ENCODE results near the gene HOXB8.

The HOXB8 gene

GRCh38 chr17:48636177-48637018 lies 21.3 kb upstream of the HOXB8 start:
- H2AFZ ChIP-seq (ENCODE audit: low read depth, low read length): no peak overlapping the region
- peak overlapping the region in 1 of 2 experiments; percentile 11 for H3K14ac ChIP-seq (ENCODE audit: low read length in 2 of 2)
- no peaks in the 10 kb centered on the region for H3K79me1 ChIP-seq (replicated peaks; ENCODE audit: low read length, poor library complexity, severe bottlenecking)
- no peak overlapping the region for H3K27ac ChIP-seq (ENCODE audit: low read length, poor library complexity, severe bottlenecking)
- H3K9me3 ChIP-seq (ENCODE audit: control insufficient read depth, low read length): no peaks in the 10 kb centered on the region
- H3K4me3 ChIP-seq (ENCODE audit: insufficient read depth in 1 of 2, low read depth in 1 of 2, low read length in 2 of 2): no peak overlapping the region
- no peak overlapping the region for H2BK5ac ChIP-seq (ENCODE audit: low read depth, low read length, poor library complexity, severe bottlenecking)
- peak overlapping the region; percentile 31 for H2BK15ac ChIP-seq (ENCODE audit: low read depth, poor library complexity, severe bottlenecking)
- peak overlapping the region; percentile 29 to 50 for H3K18ac ChIP-seq (ENCODE audit: low read depth in 1 of 2, low read length in 2 of 2)
- no peak overlapping the region for H3K23ac ChIP-seq (ENCODE audit: low read length in 2 of 2)
- H3K4me2 ChIP-seq (ENCODE audit: low read length, poor library complexity, severe bottlenecking): peak overlapping the region; percentile 32
- no peak overlapping the region for H2AK5ac ChIP-seq (ENCODE audit: low read length, severe bottlenecking)
- peaks cover 6% of the 10 kb centered on the region for H3K4me1 ChIP-seq (ENCODE audit: control insufficient read depth, insufficient read depth, low read depth, low read length)
- no peaks in the 10 kb centered on the region for H3K36me3 ChIP-seq (ENCODE audit: control insufficient read depth in 1 of 2, insufficient read depth in 2 of 2, low read depth in 1 of 2, low read length in 2 of 2)
- peaks cover 99 to 100% of the 10 kb centered on the region in 2 experiments for H3K27me3 ChIP-seq (ENCODE audit: control insufficient read depth in 1 of 2, insufficient read depth in 1 of 2, low read length in 2 of 2)
- DNase-seq: peak; percentile 94
- H3K4ac ChIP-seq (ENCODE audit: low read depth in 1 of 2, low read length in 2 of 2): no peak overlapping the region
- no peak overlapping the region for H2BK12ac ChIP-seq (ENCODE audit: low read length in 2 of 2)
- peak overlapping the region; percentile 15 for H3K9ac ChIP-seq (ENCODE audit: low read length)
- no peak overlapping the region for H4K91ac ChIP-seq (ENCODE audit: low read length)
- H2BK120ac ChIP-seq (ENCODE audit: low read depth, low read length): no peak overlapping the region
- H4K8ac ChIP-seq (ENCODE audit: low read length): no peak overlapping the region
- 3% methylated on average over 34 of the region's 39 CpGs for WGBS

- Histone ChIP-seq H2BK15ac (ENCODE audit: low read depth, poor library complexity, severe bottlenecking) (no peak overlapping the region), H3K79me1 (replicated peaks; ENCODE audit: low read length, poor library complexity, severe bottlenecking) (no peaks in the 10 kb centered on the region), H2AK5ac (ENCODE audit: low read length, severe bottlenecking) (no peak overlapping the region), H2BK12ac (ENCODE audit: low read length in 2 of 2) (no peak overlapping the region), H2AFZ (ENCODE audit: low read depth, low read length) (no peak overlapping the region), H3K36me3 (ENCODE audit: control insufficient read depth in 1 of 2, insufficient read depth in 2 of 2, low read depth in 1 of 2, low read length in 2 of 2) (no peaks in the 10 kb centered on the region), H3K27ac (ENCODE audit: low read length, poor library complexity, severe bottlenecking) (no peak overlapping the region), H3K4me3 (ENCODE audit: insufficient read depth in 1 of 2, low read depth in 1 of 2, low read length in 2 of 2) (no peak overlapping the region), H4K8ac (ENCODE audit: low read length) (no peak overlapping the region), H3K9ac (ENCODE audit: low read length) (no peak overlapping the region), H3K4ac (ENCODE audit: low read depth in 1 of 2, low read length in 2 of 2) (no peak overlapping the region), H3K23ac (ENCODE audit: low read length in 2 of 2) (peak overlapping the region in 1 of 2 experiments; percentile 75), H3K4me2 (ENCODE audit: low read length, poor library complexity, severe bottlenecking) (no peak overlapping the region), H3K27me3 (ENCODE audit: control insufficient read depth in 1 of 2, insufficient read depth in 1 of 2, low read length in 2 of 2) (peaks cover 99 to 100% of the 10 kb centered on the region in 2 experiments), H2BK120ac (ENCODE audit: low read depth, low read length) (no peak overlapping the region), H4K91ac (ENCODE audit: low read length) (no peak overlapping the region), H3K4me1 (ENCODE audit: control insufficient read depth, insufficient read depth, low read depth, low read length) (peaks cover 6% of the 10 kb centered on the region), H3K18ac (ENCODE audit: low read depth in 1 of 2, low read length in 2 of 2) (peak overlapping the region; percentile 13 to 48), H2BK5ac (ENCODE audit: low read depth, low read length, poor library complexity, severe bottlenecking) (no peak overlapping the region), H3K14ac (ENCODE audit: low read length in 2 of 2) (no peak overlapping the region), H3K9me3 (ENCODE audit: control insufficient read depth, low read length) (peaks cover 3% of the 10 kb centered on the region)
- DNase-seq: no peak
- 69% methylated on average over 20 of the region's 20 CpGs for WGBS
Measured at GRCh38 chr17:48634493-48635208, 19.6 kb upstream of the HOXB8 start.

- Histone ChIP-seq H3K4ac (ENCODE audit: low read depth in 1 of 2, low read length in 2 of 2) (peak overlapping the region in 1 of 2 experiments; percentile 9), H3K4me1 (ENCODE audit: control insufficient read depth, insufficient read depth, low read depth, low read length) (peaks cover 6% of the 10 kb centered on the region), H3K14ac (ENCODE audit: low read length in 2 of 2) (peak overlapping the region in 1 of 2 experiments; percentile 78), H2BK15ac (ENCODE audit: low read depth, poor library complexity, severe bottlenecking) (no peak overlapping the region), H2AK5ac (ENCODE audit: low read length, severe bottlenecking) (no peak overlapping the region), H3K23ac (ENCODE audit: low read length in 2 of 2) (no peak overlapping the region), H2BK12ac (ENCODE audit: low read length in 2 of 2) (peak overlapping the region in 1 of 2 experiments; percentile 65), H3K27me3 (ENCODE audit: control insufficient read depth in 1 of 2, insufficient read depth in 1 of 2, low read length in 2 of 2) (peaks cover 99 to 100% of the 10 kb centered on the region in 2 experiments), H2BK120ac (ENCODE audit: low read depth, low read length) (no peak overlapping the region), H3K4me2 (ENCODE audit: low read length, poor library complexity, severe bottlenecking) (no peak overlapping the region), H4K91ac (ENCODE audit: low read length) (no peak overlapping the region), H3K36me3 (ENCODE audit: control insufficient read depth in 1 of 2, insufficient read depth in 2 of 2, low read depth in 1 of 2, low read length in 2 of 2) (no peaks in the 10 kb centered on the region), H3K4me3 (ENCODE audit: insufficient read depth in 1 of 2, low read depth in 1 of 2, low read length in 2 of 2) (no peak overlapping the region), H3K79me1 (replicated peaks; ENCODE audit: low read length, poor library complexity, severe bottlenecking) (no peaks in the 10 kb centered on the region), H2AFZ (ENCODE audit: low read depth, low read length) (no peak overlapping the region), H4K8ac (ENCODE audit: low read length) (peak overlapping the region; percentile 3), H3K9me3 (ENCODE audit: control insufficient read depth, low read length) (peaks cover 3% of the 10 kb centered on the region), H3K9ac (ENCODE audit: low read length) (no peak overlapping the region), H3K27ac (ENCODE audit: low read length, poor library complexity, severe bottlenecking) (no peak overlapping the region), H3K18ac (ENCODE audit: low read depth in 1 of 2, low read length in 2 of 2) (peak overlapping the region in 1 of 2 experiments; percentile 88), H2BK5ac (ENCODE audit: low read depth, low read length, poor library complexity, severe bottlenecking) (no peak overlapping the region)
- no peak for DNase-seq
- WGBS: 29% methylated on average over 35 of the region's 35 CpGs
Measured at GRCh38 chr17:48633266-48633677, 18.2 kb upstream of the HOXB8 start.

All from mesenchymal stem cell (in vitro differentiated cells and primary cell).